H1 (cell line): ENCODE data around the gene RNF166. TPM values are rescaled to one million over a fixed set of nuclear protein-coding genes. Genes with fewer than 3 reads are reported as not detected.

Source experiments
- KDM4A ChIP-seq: IDR thresholded peaks from one replicate; pipeline ENCODE4 v1.7.1; 2012; ENCODE audit warnings: low read depth, mild to moderate bottlenecking, moderate library complexity, low read length, inconsistent platforms; ENCODE audit not compliant: severe bottlenecking
- polyA plus RNA-seq, 7 experiments: library from polyadenylated mRNA; depleted of rRNA in 3 of 7; stranded (reverse) in 5 of 7; unstranded in 2 of 7; fragments of >200 nt in 5 of 7; fragments of 200-250 nt in 2 of 7; gene quantifications; 1 replicate in 5 of 7; 2 replicates in 1 of 7; 4 replicates in 1 of 7; pipeline versions ENCODE4 v1.2.1 to v1.2.3, GENCODE V29; 2011 to 2013; ENCODE audit warnings: missing spikeins in 2 of 7, mixed read lengths in 2 of 7
- total RNA-seq: library from RNA; stranded (reverse); fragmentation: NEBNext Ultra II Directional; extraction: Animal tissue kit (Norgen Biotek cat#: 25700); gene quantifications from 2 replicates; pipeline ENCODE4 v1.2.1, GENCODE V29; 2021

RNF166 gene
- total and polyA plus RNA-seq, 2 of the 8 experiments (the other 6 are each of a cell fraction or from before 2014, with no cell fraction given), result 29.8 to 31.2 TPM

DNA sequence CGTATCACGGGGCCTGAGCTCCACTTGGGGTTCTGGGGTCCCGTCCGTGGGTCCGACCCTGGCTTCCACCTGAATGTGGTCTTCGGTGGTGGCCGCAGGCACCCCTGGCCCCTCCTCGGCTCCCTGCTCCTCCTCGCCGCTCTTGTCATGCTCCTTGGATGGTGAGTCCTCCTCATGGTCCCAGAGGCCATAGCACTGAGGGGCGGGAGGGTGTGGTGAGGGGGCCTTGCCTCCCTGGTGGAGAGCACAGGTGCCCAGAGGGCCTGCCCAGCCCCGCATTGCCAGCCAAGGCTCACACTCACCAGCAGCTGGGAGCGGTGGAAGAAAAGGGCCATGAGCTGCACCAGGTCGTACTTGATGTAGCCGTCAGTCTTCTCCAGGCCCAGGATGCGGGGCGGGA, 15.0 kb upstream of the RNF166 start (continued):
- TF ChIP-seq KDM4A, result no peak
